LNCaP clone FGC (cell line): ENCODE results near the gene MACROD1.

ENCODE experiments used
- DNase-seq: peaks from one replicate; pipeline ENCODE4 v3.0.0-alpha.2; 2011; ENCODE audit warnings: low read depth
- H3K4me3 ChIP-seq: 2 replicates; pipeline ENCODE4 v1.5.1; 2011; ENCODE audit warnings: mild to moderate bottlenecking, low read depth, low read length, control low read depth
- TF ChIP-seq, protein P1 (sequence below): IDR thresholded peaks from 2 replicates; pipeline ENCODE4 v1.5.1; 2012; ENCODE audit warnings: mild to moderate bottlenecking; ENCODE audit not compliant: control insufficient read depth, insufficient read depth; ENCODE audit errors: extremely low read depth

Gene MACROD1

DNA sequence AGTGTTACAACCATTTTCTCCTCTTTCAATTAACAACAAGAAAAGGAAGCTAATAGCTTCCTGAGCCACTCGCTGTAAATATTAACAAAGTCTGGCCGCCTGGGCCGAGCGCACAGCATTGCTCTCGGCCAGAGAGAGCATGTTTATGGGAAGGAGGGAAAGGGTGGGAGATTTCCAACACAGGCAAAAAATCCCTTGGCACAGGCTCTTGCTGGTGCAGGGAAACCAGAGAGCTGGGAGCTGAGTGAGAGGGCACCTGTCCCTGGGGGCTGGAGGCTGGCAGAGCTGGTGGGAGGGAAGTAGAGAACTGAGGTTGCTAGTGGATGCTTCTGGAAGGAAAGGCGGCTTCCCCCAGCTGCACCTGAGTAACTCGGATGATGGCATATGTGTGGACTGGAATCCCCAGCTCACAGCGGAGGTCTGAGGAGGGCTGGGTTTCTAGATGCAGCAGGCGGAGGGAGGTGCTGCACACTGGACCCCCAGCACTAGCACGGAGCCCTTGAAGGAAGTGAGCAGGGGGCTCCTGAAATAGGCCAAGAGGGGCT lies 70.6 kb downstream of the MACROD1 start:
- TF ChIP-seq, protein P1, sequence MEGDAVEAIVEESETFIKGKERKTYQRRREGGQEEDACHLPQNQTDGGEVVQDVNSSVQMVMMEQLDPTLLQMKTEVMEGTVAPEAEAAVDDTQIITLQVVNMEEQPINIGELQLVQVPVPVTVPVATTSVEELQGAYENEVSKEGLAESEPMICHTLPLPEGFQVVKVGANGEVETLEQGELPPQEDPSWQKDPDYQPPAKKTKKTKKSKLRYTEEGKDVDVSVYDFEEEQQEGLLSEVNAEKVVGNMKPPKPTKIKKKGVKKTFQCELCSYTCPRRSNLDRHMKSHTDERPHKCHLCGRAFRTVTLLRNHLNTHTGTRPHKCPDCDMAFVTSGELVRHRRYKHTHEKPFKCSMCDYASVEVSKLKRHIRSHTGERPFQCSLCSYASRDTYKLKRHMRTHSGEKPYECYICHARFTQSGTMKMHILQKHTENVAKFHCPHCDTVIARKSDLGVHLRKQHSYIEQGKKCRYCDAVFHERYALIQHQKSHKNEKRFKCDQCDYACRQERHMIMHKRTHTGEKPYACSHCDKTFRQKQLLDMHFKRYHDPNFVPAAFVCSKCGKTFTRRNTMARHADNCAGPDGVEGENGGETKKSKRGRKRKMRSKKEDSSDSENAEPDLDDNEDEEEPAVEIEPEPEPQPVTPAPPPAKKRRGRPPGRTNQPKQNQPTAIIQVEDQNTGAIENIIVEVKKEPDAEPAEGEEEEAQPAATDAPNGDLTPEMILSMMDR, result no peak
- DNase-seq, result no peak
- H3K4me3 ChIP-seq, result no peak overlapping the region

DNA sequence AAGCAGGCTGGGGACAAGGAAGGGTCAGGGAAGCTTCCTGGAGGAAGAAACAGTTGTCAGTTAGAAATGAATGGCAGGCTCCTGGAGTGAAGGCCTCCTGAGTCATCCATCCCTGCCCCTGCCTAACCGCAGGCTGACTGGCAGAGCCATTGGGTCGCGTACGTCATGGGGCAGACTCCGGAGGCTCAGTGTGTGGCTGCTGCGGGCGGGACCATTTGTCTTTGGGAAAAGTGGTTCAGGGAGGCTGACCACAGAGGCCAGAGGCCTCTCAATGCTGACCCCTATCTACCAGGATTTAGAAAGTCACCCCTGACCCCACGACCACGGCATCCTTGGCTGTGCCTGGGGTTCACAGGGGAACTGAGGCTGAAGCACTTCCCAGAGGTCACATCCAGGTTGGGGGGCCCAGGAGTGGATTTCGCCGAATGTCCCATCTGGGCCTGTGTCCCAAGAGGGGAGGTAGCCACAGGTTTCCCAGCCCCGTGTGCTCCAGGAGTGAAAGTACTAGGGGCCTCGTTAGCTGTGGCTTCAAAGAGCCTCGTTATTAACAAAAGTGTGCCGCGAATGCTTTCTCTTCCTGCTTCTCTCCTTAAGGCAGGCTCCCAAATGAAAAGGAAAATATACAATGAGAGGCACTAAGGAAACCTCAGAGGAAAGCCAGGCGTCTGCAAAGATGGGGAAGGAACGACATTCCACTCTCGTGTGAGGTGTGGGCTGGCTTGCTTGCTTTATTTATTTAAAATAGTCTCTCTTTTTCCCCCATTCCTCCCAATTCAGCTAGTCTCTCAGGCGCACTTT lies 71.3 kb downstream of the MACROD1 start:
- TF ChIP-seq, protein P1, result no peak
- no peak for DNase-seq
- H3K4me3 ChIP-seq, result no peak overlapping the region

GRCh38 chr11:64093233-64094039 lies 72.5 kb downstream of the MACROD1 start:
- no peak overlapping the region for H3K4me3 ChIP-seq
- peak; percentile 21 for DNase-seq
- TF ChIP-seq, protein P1, result no peak

- TF ChIP-seq, protein P1, result no peak
- H3K4me3 ChIP-seq, result no peak overlapping the region
- no peak for DNase-seq
Observed at GRCh38 chr11:64092761-64093136, 73.2 kb downstream of the MACROD1 start.

DNA sequence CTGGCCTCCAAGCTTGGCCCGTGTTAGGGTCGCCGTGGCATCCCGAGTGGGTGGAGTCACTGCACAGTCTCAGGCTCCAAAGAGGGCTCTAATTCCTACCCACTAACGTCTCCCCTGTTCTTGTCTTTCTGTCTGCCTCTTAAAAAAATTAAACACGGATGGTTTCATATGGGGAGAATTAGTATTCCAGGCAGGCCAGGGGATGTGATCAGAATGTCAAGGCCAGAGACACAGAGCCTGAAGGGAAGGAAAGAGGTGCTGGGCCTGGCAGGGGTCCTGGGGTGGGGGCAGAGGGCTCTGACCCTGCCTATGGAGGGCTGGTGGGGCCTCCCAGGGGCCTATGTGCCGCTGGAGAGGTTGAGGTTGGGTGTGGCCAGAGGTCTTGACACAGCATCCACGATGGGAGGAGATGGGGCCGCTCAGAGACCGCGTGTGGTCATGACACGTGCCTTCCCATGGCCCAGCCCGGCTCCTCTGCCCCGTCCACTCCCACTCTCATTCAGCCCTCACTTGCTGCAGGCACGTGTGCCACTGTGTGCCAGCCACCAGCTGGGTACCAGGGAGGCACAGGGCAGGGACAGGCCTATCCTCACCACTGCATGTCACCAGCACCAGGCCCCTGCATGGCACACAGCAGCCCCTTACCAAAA lies 73.7 kb downstream of the MACROD1 start:
- TF ChIP-seq, protein P1, result no peak
- H3K4me3 ChIP-seq, result no peak overlapping the region
- DNase-seq, result no peak

GRCh38 chr11:64090806-64091516 lies 75.0 kb downstream of the MACROD1 start:
- TF ChIP-seq, protein P1, result no peak
- no peak for DNase-seq
- no peak overlapping the region for H3K4me3 ChIP-seq
